Measurements from ENCODE around the gene B3GALNT2.
"Not testable (repeated sequence)": the region's sequence is repeated elsewhere in the genome, so short reads cannot be mapped to it uniquely, and the experiment has no call there.

B3GALNT2 gene

GRCh38 chr1:235504122-235504493 is at the start of gene B3GALNT2:
B3GALNT2 (minus strand) TSS chr1:235504452; CDS start chr1:235504252, 200 bp downstream.
- no peak for DNase-seq (ENCODE audit: low read depth in 2 of 2)

- DNase-seq (ENCODE audit: low read depth in 2 of 2), result no peak
Observed at GRCh38 chr1:235553112-235553551, 48.9 kb upstream of the B3GALNT2 start.

GRCh38 chr1:235552146-235552716 is 48.0 kb upstream of the B3GALNT2 start:
- DNase-seq (ENCODE audit: low read depth in 2 of 2), result no peak

GRCh38 chr1:235549351-235550139 is 45.3 kb upstream of the B3GALNT2 start:
- no peak for DNase-seq (ENCODE audit: low read depth in 2 of 2)

GRCh38 chr1:235546369-235547155 is 42.3 kb upstream of the B3GALNT2 start:
- not testable (repeated sequence) for DNase-seq (ENCODE audit: low read depth in 2 of 2)

- DNase-seq (ENCODE audit: low read depth in 2 of 2), result no peak
Observed at GRCh38 chr1:235545292-235545930, 41.2 kb upstream of the B3GALNT2 start.

- not testable (repeated sequence) for DNase-seq (ENCODE audit: low read depth in 2 of 2)
Observed at GRCh38 chr1:235542845-235543244, 38.6 kb upstream of the B3GALNT2 start.

GRCh38 chr1:235533476-235534168 is 29.4 kb upstream of the B3GALNT2 start:
- no peak for DNase-seq (ENCODE audit: low read depth in 2 of 2)

GRCh38 chr1:235532360-235532759 is 28.1 kb upstream of the B3GALNT2 start:
- DNase-seq (ENCODE audit: low read depth in 2 of 2), result no peak

- DNase-seq (ENCODE audit: low read depth in 2 of 2), result no peak
Observed at GRCh38 chr1:235527196-235527814, 23.1 kb upstream of the B3GALNT2 start.

- DNase-seq (ENCODE audit: low read depth in 2 of 2), result no peak
Observed at GRCh38 chr1:235525314-235525713, 21.1 kb upstream of the B3GALNT2 start.

GRCh38 chr1:235516862-235517446 is 12.7 kb upstream of the B3GALNT2 start:
- no peak for DNase-seq (ENCODE audit: low read depth in 2 of 2)

GRCh38 chr1:235515844-235516512 is 11.7 kb upstream of the B3GALNT2 start:
- DNase-seq (ENCODE audit: low read depth in 2 of 2), result no peak

- DNase-seq (ENCODE audit: low read depth in 2 of 2), result no peak
Observed at GRCh38 chr1:235513495-235514366, 9.5 kb upstream of the B3GALNT2 start.

GRCh38 chr1:235511470-235512240 is 7.4 kb upstream of the B3GALNT2 start:
- DNase-seq (ENCODE audit: low read depth in 2 of 2), result no peak

GRCh38 chr1:235510823-235511222 is 6.6 kb upstream of the B3GALNT2 start:
- DNase-seq (ENCODE audit: low read depth in 2 of 2), result no peak

GRCh38 chr1:235507623-235508022 is 3.4 kb upstream of the B3GALNT2 start:
- no peak for DNase-seq (ENCODE audit: low read depth in 2 of 2)

- DNase-seq (ENCODE audit: low read depth in 2 of 2), result peak; percentile 98
Observed at GRCh38 chr1:235504494-235505222, 406 bp upstream of the B3GALNT2 start.
